Measurements from ENCODE around the gene DEPDC5.

GRCh38 chr22:31726692-31727091 is 27.1 kb upstream of the DEPDC5 start:
- TF ChIP-seq CTCF (IDR thresholded peaks at IDR 0.05) (no peak), POLR2A (IDR thresholded peaks at IDR 0.05) (no peak), POLR2AphosphoS5 (IDR thresholded peaks at IDR 0.05) (peak in 1 of 4 donors; percentile 38), EP300 (IDR thresholded peaks at IDR 0.05) (no peak)

Data from sigmoid colon (tissue), 4 donors.